Measurements from ENCODE around the gene FUT8. TPM values are rescaled to one million over a fixed set of nuclear protein-coding genes. Genes with fewer than 3 reads are reported as not detected.
A peak's percentile ranks its signal among the peaks of the same experiment; 100 is the strongest.

Gene FUT8
- total RNA-seq, 1 experiment from 2014 or later: 11.8 TPM

GRCh38 chr14:65581799-65582198 lies 169.3 kb downstream of the FUT8 start:
- TF ChIP-seq CTCF (IDR thresholded peaks at IDR 0.05; ENCODE audit: unreplicated experiment): no peak
- H3K4me3 Mint-ChIP-seq (ENCODE audit: unreplicated experiment): no peak overlapping the region
- no peaks in the 10 kb centered on the region for H3K4me1 Mint-ChIP-seq (ENCODE audit: insufficient read depth, unreplicated experiment)
- CTCF ChIA-PET: no interaction called here
- DNase-seq (ENCODE audit: unreplicated experiment): no peak
- no TSS peak for BruUV-seq (replicated peaks)
- POLR2A ChIA-PET: no interaction called here
- no peak overlapping the region for H3K27ac Mint-ChIP-seq (ENCODE audit: low read depth, unreplicated experiment)
- no peaks in the 10 kb centered on the region for H3K36me3 Mint-ChIP-seq (ENCODE audit: insufficient read depth, unreplicated experiment)
- H3K27me3 Mint-ChIP-seq (ENCODE audit: insufficient read depth, unreplicated experiment): no peaks in the 10 kb centered on the region
- H3K9me3 Mint-ChIP-seq (ENCODE audit: unreplicated experiment): no peaks in the 10 kb centered on the region
- intact Hi-C loops (cut with micrococcal nuclease): no loop called here

GRCh38 chr14:65585216-65585615 lies 172.7 kb downstream of the FUT8 start:
- peak; percentile 24 for DNase-seq (ENCODE audit: unreplicated experiment)
- no TSS peak for BruUV-seq (replicated peaks)
- CTCF ChIA-PET: no interaction called here
- intact Hi-C loops (cut with micrococcal nuclease): no loop called here
- Mint-ChIP-seq H3K9me3 (ENCODE audit: unreplicated experiment) (no peaks in the 10 kb centered on the region), H3K27me3 (ENCODE audit: insufficient read depth, unreplicated experiment) (no peaks in the 10 kb centered on the region), H3K4me1 (ENCODE audit: insufficient read depth, unreplicated experiment) (no peaks in the 10 kb centered on the region), H3K4me3 (ENCODE audit: unreplicated experiment) (no peak overlapping the region), H3K27ac (ENCODE audit: low read depth, unreplicated experiment) (no peak overlapping the region), H3K36me3 (ENCODE audit: insufficient read depth, unreplicated experiment) (no peaks in the 10 kb centered on the region)
- POLR2A ChIA-PET: no interaction called here
- no peak for TF ChIP-seq CTCF (IDR thresholded peaks at IDR 0.05; ENCODE audit: unreplicated experiment)

- TF ChIP-seq CTCF (IDR thresholded peaks at IDR 0.05; ENCODE audit: unreplicated experiment): no peak
- no peak for DNase-seq (ENCODE audit: unreplicated experiment)
- H3K9me3 Mint-ChIP-seq (ENCODE audit: unreplicated experiment): no peaks in the 10 kb centered on the region
- CTCF ChIA-PET: no interaction called here
- H3K36me3 Mint-ChIP-seq (ENCODE audit: insufficient read depth, unreplicated experiment): no peaks in the 10 kb centered on the region
- H3K27me3 Mint-ChIP-seq (ENCODE audit: insufficient read depth, unreplicated experiment): no peaks in the 10 kb centered on the region
- POLR2A ChIA-PET: no interaction called here
- no peak overlapping the region for H3K27ac Mint-ChIP-seq (ENCODE audit: low read depth, unreplicated experiment)
- no TSS peak for BruUV-seq (replicated peaks)
- H3K4me1 Mint-ChIP-seq (ENCODE audit: insufficient read depth, unreplicated experiment): no peaks in the 10 kb centered on the region
- intact Hi-C loops (cut with micrococcal nuclease): no loop called here
- no peak overlapping the region for H3K4me3 Mint-ChIP-seq (ENCODE audit: unreplicated experiment)
Observed at GRCh38 chr14:65588426-65589140, 176.1 kb downstream of the FUT8 start.

- DNase-seq (ENCODE audit: unreplicated experiment): no peak
- BruUV-seq (replicated peaks): no TSS peak
- H3K36me3 Mint-ChIP-seq (ENCODE audit: insufficient read depth, unreplicated experiment): no peaks in the 10 kb centered on the region
- H3K9me3 Mint-ChIP-seq (ENCODE audit: unreplicated experiment): no peaks in the 10 kb centered on the region
- CTCF ChIA-PET: no interaction called here
- intact Hi-C loops (cut with micrococcal nuclease): no loop called here
- TF ChIP-seq CTCF (IDR thresholded peaks at IDR 0.05; ENCODE audit: unreplicated experiment): no peak
- H3K4me1 Mint-ChIP-seq (ENCODE audit: insufficient read depth, unreplicated experiment): no peaks in the 10 kb centered on the region
- POLR2A ChIA-PET: no interaction called here
- no peak overlapping the region for H3K27ac Mint-ChIP-seq (ENCODE audit: low read depth, unreplicated experiment)
- H3K4me3 Mint-ChIP-seq (ENCODE audit: unreplicated experiment): no peak overlapping the region
- no peaks in the 10 kb centered on the region for H3K27me3 Mint-ChIP-seq (ENCODE audit: insufficient read depth, unreplicated experiment)
Observed at GRCh38 chr14:65594153-65594881, 181.8 kb downstream of the FUT8 start.

Measured in MCF 10A (cell line).